H1 (cell line): ENCODE data around the gene COL11A1. TPM values are rescaled to one million over a fixed set of nuclear protein-coding genes. Genes with fewer than 3 reads are reported as not detected.

Experiments used
- ASH2L ChIP-seq: fragments of 200-600, 300-600 bp; sonication (generic); IDR thresholded peaks from one replicate; pipeline ENCODE4 v1.7.1; 2017; ENCODE audit warnings: low read length
- CBX8 ChIP-seq: fragments of 300-800, 300-1000 bp; sonication (generic); IDR thresholded peaks from 2 replicates; pipeline ENCODE4 v1.7.1; 2016; ENCODE audit warnings: low read depth, low read length, borderline replicate concordance
- EGR1 ChIP-seq: IDR thresholded peaks from 2 replicates; pipeline ENCODE4 v1.6.1; 2011; ENCODE audit warnings: low read depth, low read length, borderline replicate concordance
- JUN ChIP-seq: IDR thresholded peaks from 2 replicates; pipeline ENCODE4 v1.6.1; 2011; ENCODE audit warnings: low read depth, mild to moderate bottlenecking, improper control_type of control experiment, low read length
- JUND ChIP-seq: IDR thresholded peaks from 2 replicates; pipeline ENCODE4 v1.6.1; 2011; ENCODE audit warnings: mild to moderate bottlenecking, improper control_type of control experiment, low read length
- SIX5 ChIP-seq: IDR thresholded peaks from 2 replicates; pipeline ENCODE4 v1.6.1; 2011; ENCODE audit warnings: mild to moderate bottlenecking, low read depth, low read length
- TAF1 ChIP-seq: IDR thresholded peaks from 2 replicates; pipeline ENCODE4 v1.6.1; 2011; ENCODE audit warnings: mild to moderate bottlenecking, low read depth, low read length
- TBP ChIP-seq: IDR thresholded peaks from 2 replicates; pipeline ENCODE4 v1.6.1; 2011; ENCODE audit warnings: low read depth, low read length, improper control_type of control experiment
- TCF12 ChIP-seq: IDR thresholded peaks from 2 replicates; pipeline ENCODE4 v1.6.1; 2011; ENCODE audit warnings: low read depth, mild to moderate bottlenecking, low read length
- polyA plus RNA-seq, 7 experiments: library from polyadenylated mRNA; depleted of rRNA in 3 of 7; stranded (reverse) in 5 of 7; unstranded in 2 of 7; fragments of >200 nt in 5 of 7; fragments of 200-250 nt in 2 of 7; gene quantifications; 1 replicate in 5 of 7; 2 replicates in 1 of 7; 4 replicates in 1 of 7; pipeline versions ENCODE4 v1.2.1 to v1.2.3, GENCODE V29; 2011 to 2013; ENCODE audit warnings: missing spikeins in 2 of 7, mixed read lengths in 2 of 7
- total RNA-seq: library from RNA; stranded (reverse); fragmentation: NEBNext Ultra II Directional; extraction: Animal tissue kit (Norgen Biotek cat#: 25700); gene quantifications from 2 replicates; pipeline ENCODE4 v1.2.1, GENCODE V29; 2021
- TF ChIP-seq, protein P1 (sequence below): fragments of 300-600 bp; sonication (generic); IDR thresholded peaks from 2 replicates; pipeline ENCODE4 v1.7.1; 2012; ENCODE audit warnings: low read length, moderate library complexity, mild to moderate bottlenecking, inconsistent platforms; ENCODE audit not compliant: insufficient replicate concordance
- TF ChIP-seq, protein P2 (sequence below): IDR thresholded peaks from 2 replicates; pipeline ENCODE4 v1.6.1; 2012; ENCODE audit warnings: inconsistent platforms

The COL11A1 gene
- total and polyA plus RNA-seq, 2 of the 8 experiments (the other 6 are each of a cell fraction or from before 2014, with no cell fraction given): 4.0 to 27.9 TPM

DNA sequence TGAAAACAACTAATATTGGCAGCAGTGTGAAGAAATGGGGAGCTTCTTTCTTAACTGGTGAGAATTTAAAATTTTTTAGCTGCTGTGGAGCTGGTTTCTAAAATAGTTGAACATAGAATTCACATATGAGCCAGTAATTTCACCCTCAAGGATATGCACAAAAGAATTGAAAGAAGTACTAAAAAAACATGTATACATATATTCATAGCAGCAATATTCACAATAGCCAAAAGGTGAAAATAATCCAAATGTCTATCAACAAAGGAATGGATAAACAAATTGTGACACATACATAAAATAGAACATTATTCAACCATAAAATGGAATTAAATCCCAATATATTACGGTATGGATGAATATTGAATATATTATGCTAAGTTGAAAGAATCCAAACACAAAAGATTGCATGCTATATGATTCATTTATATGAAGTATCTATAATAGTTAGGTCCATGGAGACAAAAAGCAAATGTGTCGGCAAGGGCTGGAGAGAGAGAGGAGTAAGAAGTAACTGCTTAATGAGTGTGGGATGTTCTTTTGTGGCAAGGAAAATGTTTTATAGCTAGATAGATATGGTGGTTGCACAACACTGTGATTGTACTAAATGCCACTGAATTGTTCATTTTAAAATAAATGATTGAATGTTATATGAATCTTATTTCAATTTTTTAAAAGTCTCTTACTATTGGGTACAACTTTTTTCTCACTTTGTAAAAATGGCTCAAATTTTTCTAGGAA lies 14.8 kb upstream of the COL11A1 start (continued):
- TF ChIP-seq, protein P1, sequence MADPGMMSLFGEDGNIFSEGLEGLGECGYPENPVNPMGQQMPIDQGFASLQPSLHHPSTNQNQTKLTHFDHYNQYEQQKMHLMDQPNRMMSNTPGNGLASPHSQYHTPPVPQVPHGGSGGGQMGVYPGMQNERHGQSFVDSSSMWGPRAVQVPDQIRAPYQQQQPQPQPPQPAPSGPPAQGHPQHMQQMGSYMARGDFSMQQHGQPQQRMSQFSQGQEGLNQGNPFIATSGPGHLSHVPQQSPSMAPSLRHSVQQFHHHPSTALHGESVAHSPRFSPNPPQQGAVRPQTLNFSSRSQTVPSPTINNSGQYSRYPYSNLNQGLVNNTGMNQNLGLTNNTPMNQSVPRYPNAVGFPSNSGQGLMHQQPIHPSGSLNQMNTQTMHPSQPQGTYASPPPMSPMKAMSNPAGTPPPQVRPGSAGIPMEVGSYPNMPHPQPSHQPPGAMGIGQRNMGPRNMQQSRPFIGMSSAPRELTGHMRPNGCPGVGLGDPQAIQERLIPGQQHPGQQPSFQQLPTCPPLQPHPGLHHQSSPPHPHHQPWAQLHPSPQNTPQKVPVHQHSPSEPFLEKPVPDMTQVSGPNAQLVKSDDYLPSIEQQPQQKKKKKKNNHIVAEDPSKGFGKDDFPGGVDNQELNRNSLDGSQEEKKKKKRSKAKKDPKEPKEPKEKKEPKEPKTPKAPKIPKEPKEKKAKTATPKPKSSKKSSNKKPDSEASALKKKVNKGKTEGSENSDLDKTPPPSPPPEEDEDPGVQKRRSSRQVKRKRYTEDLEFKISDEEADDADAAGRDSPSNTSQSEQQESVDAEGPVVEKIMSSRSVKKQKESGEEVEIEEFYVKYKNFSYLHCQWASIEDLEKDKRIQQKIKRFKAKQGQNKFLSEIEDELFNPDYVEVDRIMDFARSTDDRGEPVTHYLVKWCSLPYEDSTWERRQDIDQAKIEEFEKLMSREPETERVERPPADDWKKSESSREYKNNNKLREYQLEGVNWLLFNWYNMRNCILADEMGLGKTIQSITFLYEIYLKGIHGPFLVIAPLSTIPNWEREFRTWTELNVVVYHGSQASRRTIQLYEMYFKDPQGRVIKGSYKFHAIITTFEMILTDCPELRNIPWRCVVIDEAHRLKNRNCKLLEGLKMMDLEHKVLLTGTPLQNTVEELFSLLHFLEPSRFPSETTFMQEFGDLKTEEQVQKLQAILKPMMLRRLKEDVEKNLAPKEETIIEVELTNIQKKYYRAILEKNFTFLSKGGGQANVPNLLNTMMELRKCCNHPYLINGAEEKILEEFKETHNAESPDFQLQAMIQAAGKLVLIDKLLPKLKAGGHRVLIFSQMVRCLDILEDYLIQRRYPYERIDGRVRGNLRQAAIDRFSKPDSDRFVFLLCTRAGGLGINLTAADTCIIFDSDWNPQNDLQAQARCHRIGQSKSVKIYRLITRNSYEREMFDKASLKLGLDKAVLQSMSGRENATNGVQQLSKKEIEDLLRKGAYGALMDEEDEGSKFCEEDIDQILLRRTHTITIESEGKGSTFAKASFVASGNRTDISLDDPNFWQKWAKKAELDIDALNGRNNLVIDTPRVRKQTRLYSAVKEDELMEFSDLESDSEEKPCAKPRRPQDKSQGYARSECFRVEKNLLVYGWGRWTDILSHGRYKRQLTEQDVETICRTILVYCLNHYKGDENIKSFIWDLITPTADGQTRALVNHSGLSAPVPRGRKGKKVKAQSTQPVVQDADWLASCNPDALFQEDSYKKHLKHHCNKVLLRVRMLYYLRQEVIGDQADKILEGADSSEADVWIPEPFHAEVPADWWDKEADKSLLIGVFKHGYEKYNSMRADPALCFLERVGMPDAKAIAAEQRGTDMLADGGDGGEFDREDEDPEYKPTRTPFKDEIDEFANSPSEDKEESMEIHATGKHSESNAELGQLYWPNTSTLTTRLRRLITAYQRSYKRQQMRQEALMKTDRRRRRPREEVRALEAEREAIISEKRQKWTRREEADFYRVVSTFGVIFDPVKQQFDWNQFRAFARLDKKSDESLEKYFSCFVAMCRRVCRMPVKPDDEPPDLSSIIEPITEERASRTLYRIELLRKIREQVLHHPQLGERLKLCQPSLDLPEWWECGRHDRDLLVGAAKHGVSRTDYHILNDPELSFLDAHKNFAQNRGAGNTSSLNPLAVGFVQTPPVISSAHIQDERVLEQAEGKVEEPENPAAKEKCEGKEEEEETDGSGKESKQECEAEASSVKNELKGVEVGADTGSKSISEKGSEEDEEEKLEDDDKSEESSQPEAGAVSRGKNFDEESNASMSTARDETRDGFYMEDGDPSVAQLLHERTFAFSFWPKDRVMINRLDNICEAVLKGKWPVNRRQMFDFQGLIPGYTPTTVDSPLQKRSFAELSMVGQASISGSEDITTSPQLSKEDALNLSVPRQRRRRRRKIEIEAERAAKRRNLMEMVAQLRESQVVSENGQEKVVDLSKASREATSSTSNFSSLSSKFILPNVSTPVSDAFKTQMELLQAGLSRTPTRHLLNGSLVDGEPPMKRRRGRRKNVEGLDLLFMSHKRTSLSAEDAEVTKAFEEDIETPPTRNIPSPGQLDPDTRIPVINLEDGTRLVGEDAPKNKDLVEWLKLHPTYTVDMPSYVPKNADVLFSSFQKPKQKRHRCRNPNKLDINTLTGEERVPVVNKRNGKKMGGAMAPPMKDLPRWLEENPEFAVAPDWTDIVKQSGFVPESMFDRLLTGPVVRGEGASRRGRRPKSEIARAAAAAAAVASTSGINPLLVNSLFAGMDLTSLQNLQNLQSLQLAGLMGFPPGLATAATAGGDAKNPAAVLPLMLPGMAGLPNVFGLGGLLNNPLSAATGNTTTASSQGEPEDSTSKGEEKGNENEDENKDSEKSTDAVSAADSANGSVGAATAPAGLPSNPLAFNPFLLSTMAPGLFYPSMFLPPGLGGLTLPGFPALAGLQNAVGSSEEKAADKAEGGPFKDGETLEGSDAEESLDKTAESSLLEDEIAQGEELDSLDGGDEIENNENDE: no peak
- TF ChIP-seq TCF12: no peak
- no peak for TF ChIP-seq ASH2L
- TF ChIP-seq EGR1: no peak
- no peak for TF ChIP-seq JUND
- TF ChIP-seq, protein P2, sequence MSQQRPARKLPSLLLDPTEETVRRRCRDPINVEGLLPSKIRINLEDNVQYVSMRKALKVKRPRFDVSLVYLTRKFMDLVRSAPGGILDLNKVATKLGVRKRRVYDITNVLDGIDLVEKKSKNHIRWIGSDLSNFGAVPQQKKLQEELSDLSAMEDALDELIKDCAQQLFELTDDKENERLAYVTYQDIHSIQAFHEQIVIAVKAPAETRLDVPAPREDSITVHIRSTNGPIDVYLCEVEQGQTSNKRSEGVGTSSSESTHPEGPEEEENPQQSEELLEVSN: no peak
- TF ChIP-seq TAF1: no peak
- TF ChIP-seq SIX5: no peak
- TF ChIP-seq CBX8: no peak
- TF ChIP-seq JUN: no peak
- no peak for TF ChIP-seq TBP
